PFSK-1 (cell line): Measurements from ENCODE around the gene AUTS2.

ENCODE experiments used
- FOXP2 ChIP-seq: optimal IDR thresholded peaks from 2 replicates; pipeline ENCODE3; 2011; ENCODE audit warnings: borderline replicate concordance, control low read depth, inconsistent platforms; ENCODE audit not compliant: insufficient read depth; ENCODE audit errors: extremely low read length, extremely low read depth
- POLR2AphosphoS5 ChIP-seq: IDR thresholded peaks from 2 replicates; pipeline ENCODE4 v1.6.1; 2012; ENCODE audit warnings: low read depth, mild to moderate bottlenecking, control low read depth, low read length, moderate library complexity
- SIN3A ChIP-seq: IDR thresholded peaks from 2 replicates; pipeline ENCODE4 v1.6.1; 2012; ENCODE audit warnings: mild to moderate bottlenecking, low read length, moderate library complexity, borderline replicate concordance; ENCODE audit not compliant: insufficient read depth
- TAF1 ChIP-seq: IDR thresholded peaks from 2 replicates; pipeline ENCODE4 v1.6.1; 2012; ENCODE audit warnings: low read length, control low read depth, borderline replicate concordance; ENCODE audit not compliant: insufficient read depth
- TF ChIP-seq, protein P1 (sequence below), 2 experiments: IDR thresholded peaks; 2 replicates each; pipeline versions ENCODE4 v1.6.1 to v1.8.0; 2011 to 2012; ENCODE audit warnings: low read depth in 2 of 2, low read length in 2 of 2, control low read depth in 1 of 2, inconsistent platforms in 1 of 2, mild to moderate bottlenecking in 1 of 2, moderate library complexity in 1 of 2; ENCODE audit not compliant: insufficient read depth in 1 of 2

AUTS2 gene

DNA sequence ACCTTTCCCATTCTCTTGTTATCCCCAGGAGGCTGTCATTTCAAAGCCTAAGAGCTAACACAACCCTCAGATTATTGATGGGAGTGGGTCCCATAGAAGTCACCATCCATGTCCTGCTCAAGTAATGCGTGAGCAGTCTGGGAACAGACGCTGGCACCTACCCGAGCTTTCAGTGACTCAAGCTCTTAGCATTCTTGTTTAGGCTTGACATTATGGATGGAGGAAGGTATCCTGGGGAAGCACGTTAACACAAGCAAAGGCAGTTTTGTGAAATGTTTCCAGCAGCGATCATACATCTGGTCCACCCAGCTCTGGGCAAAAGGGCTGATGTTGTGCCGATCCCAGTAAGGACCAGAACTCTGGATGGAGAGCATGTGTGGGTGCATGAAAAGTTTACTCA, 30.0 kb upstream of the AUTS2 start:
- TF ChIP-seq, protein P1, sequence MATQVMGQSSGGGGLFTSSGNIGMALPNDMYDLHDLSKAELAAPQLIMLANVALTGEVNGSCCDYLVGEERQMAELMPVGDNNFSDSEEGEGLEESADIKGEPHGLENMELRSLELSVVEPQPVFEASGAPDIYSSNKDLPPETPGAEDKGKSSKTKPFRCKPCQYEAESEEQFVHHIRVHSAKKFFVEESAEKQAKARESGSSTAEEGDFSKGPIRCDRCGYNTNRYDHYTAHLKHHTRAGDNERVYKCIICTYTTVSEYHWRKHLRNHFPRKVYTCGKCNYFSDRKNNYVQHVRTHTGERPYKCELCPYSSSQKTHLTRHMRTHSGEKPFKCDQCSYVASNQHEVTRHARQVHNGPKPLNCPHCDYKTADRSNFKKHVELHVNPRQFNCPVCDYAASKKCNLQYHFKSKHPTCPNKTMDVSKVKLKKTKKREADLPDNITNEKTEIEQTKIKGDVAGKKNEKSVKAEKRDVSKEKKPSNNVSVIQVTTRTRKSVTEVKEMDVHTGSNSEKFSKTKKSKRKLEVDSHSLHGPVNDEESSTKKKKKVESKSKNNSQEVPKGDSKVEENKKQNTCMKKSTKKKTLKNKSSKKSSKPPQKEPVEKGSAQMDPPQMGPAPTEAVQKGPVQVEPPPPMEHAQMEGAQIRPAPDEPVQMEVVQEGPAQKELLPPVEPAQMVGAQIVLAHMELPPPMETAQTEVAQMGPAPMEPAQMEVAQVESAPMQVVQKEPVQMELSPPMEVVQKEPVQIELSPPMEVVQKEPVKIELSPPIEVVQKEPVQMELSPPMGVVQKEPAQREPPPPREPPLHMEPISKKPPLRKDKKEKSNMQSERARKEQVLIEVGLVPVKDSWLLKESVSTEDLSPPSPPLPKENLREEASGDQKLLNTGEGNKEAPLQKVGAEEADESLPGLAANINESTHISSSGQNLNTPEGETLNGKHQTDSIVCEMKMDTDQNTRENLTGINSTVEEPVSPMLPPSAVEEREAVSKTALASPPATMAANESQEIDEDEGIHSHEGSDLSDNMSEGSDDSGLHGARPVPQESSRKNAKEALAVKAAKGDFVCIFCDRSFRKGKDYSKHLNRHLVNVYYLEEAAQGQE (IDR thresholded peaks at IDR 0.05; ENCODE audit: insufficient read depth in 1 of 2, low read depth in 2 of 2, low read length in 2 of 2), result no peak
- TF ChIP-seq TAF1 (no peak), POLR2AphosphoS5 (no peak), FOXP2 (no peak), SIN3A (no peak)

DNA sequence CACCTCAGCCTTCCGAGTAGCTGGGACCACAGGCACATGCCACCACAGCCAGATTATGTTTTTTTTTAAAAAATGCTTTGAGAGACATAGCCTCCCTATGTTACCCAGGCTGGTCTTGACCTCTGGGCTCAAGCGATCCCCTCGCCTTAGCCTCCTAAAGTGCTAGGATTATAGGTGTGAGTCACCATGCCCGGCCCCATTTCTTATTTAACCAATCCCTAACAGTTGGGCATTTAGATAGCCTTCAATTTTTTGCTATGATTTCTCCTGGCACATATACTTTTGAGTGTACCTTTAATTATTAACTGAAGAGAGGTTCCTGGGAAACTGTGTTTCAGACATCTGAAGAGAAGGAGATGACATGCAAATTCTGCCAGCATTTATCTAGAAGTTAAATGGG, 22.6 kb upstream of the AUTS2 start:
- TF ChIP-seq, protein P1 (IDR thresholded peaks at IDR 0.05; ENCODE audit: insufficient read depth in 1 of 2, low read depth in 2 of 2, low read length in 2 of 2), result no peak
- no peak for TF ChIP-seq SIN3A
- TF ChIP-seq FOXP2, result no peak
- no peak for TF ChIP-seq TAF1
- TF ChIP-seq POLR2AphosphoS5, result no peak

DNA sequence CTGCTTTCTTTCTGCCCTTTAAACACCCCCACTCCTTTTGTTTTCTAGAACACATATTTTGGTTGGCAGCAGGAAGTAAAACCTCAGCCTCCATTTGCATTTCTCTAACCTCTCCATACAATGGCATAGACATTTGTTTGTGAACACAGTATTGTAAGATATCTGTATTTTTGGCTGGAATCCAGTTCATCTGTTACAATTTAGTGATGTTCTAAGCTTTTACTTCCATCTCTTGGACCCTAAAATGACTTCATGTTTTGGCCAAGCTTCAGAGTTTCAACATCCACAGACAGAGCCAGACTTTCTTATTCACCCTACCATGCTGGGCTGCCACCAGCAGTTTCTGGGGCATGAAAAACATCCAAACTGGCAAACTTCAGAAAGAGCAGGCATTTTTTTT, 21.1 kb upstream of the AUTS2 start:
- TF ChIP-seq, protein P1 (IDR thresholded peaks at IDR 0.05; ENCODE audit: insufficient read depth in 1 of 2, low read depth in 2 of 2, low read length in 2 of 2), result no peak
- TF ChIP-seq POLR2AphosphoS5, result no peak
- TF ChIP-seq TAF1, result no peak
- no peak for TF ChIP-seq SIN3A
- TF ChIP-seq FOXP2, result no peak

DNA sequence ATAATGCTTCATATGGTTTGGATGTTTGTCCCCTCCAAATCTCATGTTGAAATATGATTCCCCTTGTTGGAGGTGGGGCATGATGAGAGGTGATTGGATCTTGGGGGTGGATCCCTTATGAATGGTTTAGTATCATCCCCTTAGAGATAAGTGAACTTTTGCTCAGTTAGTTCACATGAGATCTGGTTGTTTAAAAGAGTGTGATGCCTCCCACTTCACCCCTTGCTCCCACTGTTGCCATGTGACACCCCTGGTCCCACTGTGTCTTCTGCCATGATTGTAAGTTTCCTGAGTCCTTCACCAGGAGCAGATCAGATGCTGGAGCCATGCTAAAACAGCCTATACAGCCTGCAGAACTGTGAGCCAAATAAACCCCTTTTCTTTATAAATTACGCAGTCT, 13.1 kb upstream of the AUTS2 start:
- no peak for TF ChIP-seq SIN3A
- TF ChIP-seq, protein P1 (IDR thresholded peaks at IDR 0.05; ENCODE audit: insufficient read depth in 1 of 2, low read depth in 2 of 2, low read length in 2 of 2), result no peak
- no peak for TF ChIP-seq TAF1
- no peak for TF ChIP-seq FOXP2
- TF ChIP-seq POLR2AphosphoS5, result no peak

DNA sequence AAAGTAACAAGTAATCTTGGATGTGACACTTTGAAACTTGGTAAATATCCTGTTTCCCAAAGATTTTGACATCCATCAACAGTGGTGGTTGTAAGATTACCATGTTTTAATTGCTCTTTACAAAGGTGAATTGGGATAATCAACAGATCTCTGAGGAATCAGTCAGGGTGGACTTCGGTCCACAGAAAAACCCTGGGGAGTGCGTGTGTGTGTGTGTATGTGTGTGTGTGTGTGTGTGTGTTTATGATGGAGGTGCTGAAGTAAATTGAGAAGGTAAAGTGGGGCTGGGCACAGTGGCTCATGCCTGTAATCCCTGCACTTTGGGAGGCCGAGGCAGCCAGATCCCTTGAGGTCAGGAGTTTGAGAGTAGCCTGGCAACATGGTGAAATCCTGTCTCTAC, 12.0 kb upstream of the AUTS2 start:
- TF ChIP-seq, protein P1 (IDR thresholded peaks at IDR 0.05; ENCODE audit: insufficient read depth in 1 of 2, low read depth in 2 of 2, low read length in 2 of 2), result no peak
- no peak for TF ChIP-seq SIN3A
- no peak for TF ChIP-seq TAF1
